ENCODE measurements around the gene ZNF697.
A peak's percentile ranks its signal among the peaks of the same experiment; 100 is the strongest.
"Not testable (repeated sequence)": the region's sequence is repeated elsewhere in the genome, so short reads cannot be mapped to it uniquely, and the experiment has no call there.

Gene ZNF697

GRCh38 chr1:119600561-119600960 is 47.5 kb downstream of the ZNF697 start:
- DNase-seq, result no peak

- no peak for DNase-seq
Observed at GRCh38 chr1:119595606-119596005, 52.5 kb downstream of the ZNF697 start.

- DNase-seq, result no peak
Observed at GRCh38 chr1:119595168-119595567, 52.9 kb downstream of the ZNF697 start.

GRCh38 chr1:119594376-119594775 is 53.7 kb downstream of the ZNF697 start:
- DNase-seq, result no peak

- DNase-seq, result no peak
Observed at GRCh38 chr1:119593805-119594204, 54.3 kb downstream of the ZNF697 start.

GRCh38 chr1:119590393-119590792 is 57.7 kb downstream of the ZNF697 start:
- no peak for DNase-seq

- DNase-seq, result no peak
Observed at GRCh38 chr1:119588621-119589020, 59.4 kb downstream of the ZNF697 start.

GRCh38 chr1:119587341-119587740 is 60.7 kb downstream of the ZNF697 start:
- peak; percentile 34 for DNase-seq

GRCh38 chr1:119585801-119586200 is 62.3 kb downstream of the ZNF697 start:
- not testable (repeated sequence) for DNase-seq

GRCh38 chr1:119582801-119583200 is 65.3 kb downstream of the ZNF697 start:
- DNase-seq, result peak; percentile 43

GRCh38 chr1:119581076-119581475 is 67.0 kb downstream of the ZNF697 start:
- not testable (repeated sequence) for DNase-seq

GRCh38 chr1:119573886-119574285 is 74.2 kb downstream of the ZNF697 start:
- no peak for DNase-seq

GRCh38 chr1:119569930-119570622 is 78.0 kb downstream of the ZNF697 start:
- DNase-seq, result not testable (repeated sequence)
